ENCODE results near the gene CH25H. TPM values are rescaled to one million over a fixed set of nuclear protein-coding genes. Genes with fewer than 3 reads are reported as not detected.

Gene CH25H
- polyA plus RNA-seq, 3 donors, result 0.09 to 1.2 TPM; not detected in 1

DNA sequence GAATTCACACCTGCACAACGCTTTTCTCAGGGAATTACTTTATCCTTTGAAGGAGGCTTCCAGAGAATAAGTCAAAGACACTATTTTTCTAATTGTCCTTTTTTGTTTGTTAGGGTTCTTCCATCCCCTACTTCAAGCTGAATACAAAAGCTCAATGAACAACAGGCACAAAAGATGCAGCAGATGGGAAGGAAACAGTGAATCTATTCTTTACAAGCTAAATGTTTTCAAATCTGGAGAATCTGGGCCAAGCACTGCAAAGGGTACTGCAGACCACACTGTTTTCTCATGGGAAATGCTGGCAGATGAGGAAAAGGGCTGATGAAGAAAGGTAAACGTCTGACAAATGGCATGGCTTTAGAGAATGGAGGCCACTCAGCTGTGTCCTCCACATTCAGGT, 25.9 kb upstream of the CH25H start:
- no peak overlapping the region for H3K4me3 Mint-ChIP-seq
- Histone ChIP-seq H3K36me3 (replicated peaks in 1 of 2; ENCODE audit: control insufficient read depth in 1 of 2, insufficient read depth in 2 of 2, low read length in 2 of 2) (peaks cover 23 to 28% of the 10 kb centered on the region in 2 donors), H2AFZ (ENCODE audit: insufficient read depth, low read depth, low read length, poor library complexity, severe bottlenecking) (no peak overlapping the region), H4K20me1 (ENCODE audit: insufficient read depth, low read length) (no peaks in the 10 kb centered on the region), H3K9me3 (replicated peaks in 1 of 2; ENCODE audit: control insufficient read depth in 1 of 2, insufficient read depth in 1 of 2, low read length in 2 of 2) (no peaks in the 10 kb centered on the region), H3K4me3 (replicated peaks in 1 of 3; ENCODE audit: low read depth in 2 of 3, low read length in 3 of 3) (no peak overlapping the region), H3K9ac (ENCODE audit: insufficient read depth, low read length, poor library complexity, severe bottlenecking) (no peak overlapping the region), H3K79me2 (ENCODE audit: insufficient read depth, low read length) (peaks cover 2% of the 10 kb centered on the region), H3K4me1 (ENCODE audit: control insufficient read depth in 1 of 2, insufficient read depth in 2 of 2, low read length in 2 of 2) (peaks cover 23 to 24% of the 10 kb centered on the region in 2 donors), H3K27ac (ENCODE audit: low read depth in 1 of 2, low read length in 2 of 2) (no peak overlapping the region), H3K4me2 (replicated peaks; ENCODE audit: extremely low read depth, low read length, poor library complexity, severe bottlenecking) (no peak overlapping the region), H3K27me3 (ENCODE audit: control insufficient read depth in 2 of 2, insufficient read depth in 2 of 2, low read length in 2 of 2) (no peaks in the 10 kb centered on the region)
- TF ChIP-seq, protein P1, sequence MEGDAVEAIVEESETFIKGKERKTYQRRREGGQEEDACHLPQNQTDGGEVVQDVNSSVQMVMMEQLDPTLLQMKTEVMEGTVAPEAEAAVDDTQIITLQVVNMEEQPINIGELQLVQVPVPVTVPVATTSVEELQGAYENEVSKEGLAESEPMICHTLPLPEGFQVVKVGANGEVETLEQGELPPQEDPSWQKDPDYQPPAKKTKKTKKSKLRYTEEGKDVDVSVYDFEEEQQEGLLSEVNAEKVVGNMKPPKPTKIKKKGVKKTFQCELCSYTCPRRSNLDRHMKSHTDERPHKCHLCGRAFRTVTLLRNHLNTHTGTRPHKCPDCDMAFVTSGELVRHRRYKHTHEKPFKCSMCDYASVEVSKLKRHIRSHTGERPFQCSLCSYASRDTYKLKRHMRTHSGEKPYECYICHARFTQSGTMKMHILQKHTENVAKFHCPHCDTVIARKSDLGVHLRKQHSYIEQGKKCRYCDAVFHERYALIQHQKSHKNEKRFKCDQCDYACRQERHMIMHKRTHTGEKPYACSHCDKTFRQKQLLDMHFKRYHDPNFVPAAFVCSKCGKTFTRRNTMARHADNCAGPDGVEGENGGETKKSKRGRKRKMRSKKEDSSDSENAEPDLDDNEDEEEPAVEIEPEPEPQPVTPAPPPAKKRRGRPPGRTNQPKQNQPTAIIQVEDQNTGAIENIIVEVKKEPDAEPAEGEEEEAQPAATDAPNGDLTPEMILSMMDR (IDR thresholded peaks at IDR 0.05), result no peak
- 100% methylated on average over 1 of the region's 2 CpGs for WGBS (ENCODE audit: insufficient coverage)
- peaks cover 0 to 6% (median 0%) of the 10 kb centered on the region in 7 donors for H3K9me3 Mint-ChIP-seq
- peaks cover 33% of the 10 kb centered on the region for H3K4me1 Mint-ChIP-seq
- intact Hi-C loops (cut with micrococcal nuclease), result no loop called here
- H3K36me3 Mint-ChIP-seq, result peaks cover 49 to 64% of the 10 kb centered on the region in 2 donors
- H3K27ac Mint-ChIP-seq, result no peak overlapping the region
- H3K27me3 Mint-ChIP-seq (ENCODE audit: low read depth in 3 of 3), result peaks cover 0 to 3% (median 0%) of the 10 kb centered on the region in 3 donors
- no peak for DNase-seq

DNA sequence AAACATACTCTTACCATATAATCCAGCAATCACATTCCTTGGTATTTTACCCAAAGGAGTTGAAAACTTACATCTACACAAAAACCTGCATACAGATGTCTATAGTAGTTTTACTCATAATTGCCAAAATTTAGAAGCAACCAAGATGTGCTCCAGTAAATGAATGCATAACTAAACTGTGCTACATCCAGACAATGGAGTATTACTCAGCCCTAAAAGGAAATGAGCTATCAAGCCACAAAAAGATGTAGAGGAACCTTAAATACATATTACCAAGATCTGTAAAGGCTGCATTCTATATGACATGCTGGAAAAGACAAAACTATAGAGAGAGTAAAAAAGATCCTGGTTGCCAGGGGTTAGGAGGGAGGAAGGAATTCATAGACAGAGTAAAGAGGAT, 21.8 kb upstream of the CH25H start:
- no peak overlapping the region for H3K4me3 Mint-ChIP-seq
- no peak overlapping the region for H2AFZ ChIP-seq (ENCODE audit: insufficient read depth, low read depth, low read length, poor library complexity, severe bottlenecking)
- no peak overlapping the region for H3K27ac ChIP-seq (ENCODE audit: low read depth in 1 of 2, low read length in 2 of 2)
- no peak overlapping the region for H3K27ac Mint-ChIP-seq
- no peaks in the 10 kb centered on the region for H4K20me1 ChIP-seq (ENCODE audit: insufficient read depth, low read length)
- H3K9ac ChIP-seq (ENCODE audit: insufficient read depth, low read length, poor library complexity, severe bottlenecking), result no peak overlapping the region
- intact Hi-C loops (cut with micrococcal nuclease), result no loop called here
- TF ChIP-seq, protein P1 (IDR thresholded peaks at IDR 0.05), result no peak
- peaks cover 60 to 83% of the 10 kb centered on the region in 2 donors for H3K36me3 Mint-ChIP-seq
- no peak overlapping the region for H3K4me2 ChIP-seq (replicated peaks; ENCODE audit: extremely low read depth, low read length, poor library complexity, severe bottlenecking)
- H3K79me2 ChIP-seq (ENCODE audit: insufficient read depth, low read length), result no peaks in the 10 kb centered on the region
- DNase-seq, result no peak
- H3K4me1 ChIP-seq (ENCODE audit: control insufficient read depth in 1 of 2, insufficient read depth in 2 of 2, low read length in 2 of 2), result peaks cover 0 to 4% of the 10 kb centered on the region in 2 donors
- H3K27me3 Mint-ChIP-seq (ENCODE audit: low read depth in 3 of 3), result peaks cover 0 to 3% (median 0%) of the 10 kb centered on the region in 3 donors
- no peak overlapping the region for H3K4me3 ChIP-seq (replicated peaks in 1 of 3; ENCODE audit: low read depth in 2 of 3, low read length in 3 of 3)
- peaks cover 20% of the 10 kb centered on the region for H3K4me1 Mint-ChIP-seq
- no peaks in the 10 kb centered on the region for H3K9me3 ChIP-seq (replicated peaks in 1 of 2; ENCODE audit: control insufficient read depth in 1 of 2, insufficient read depth in 1 of 2, low read length in 2 of 2)
- H3K36me3 ChIP-seq (replicated peaks in 1 of 2; ENCODE audit: control insufficient read depth in 1 of 2, insufficient read depth in 2 of 2, low read length in 2 of 2), result peaks cover 52 to 54% of the 10 kb centered on the region in 2 donors
- H3K9me3 Mint-ChIP-seq, result peaks cover 0 to 8% (median 0%) of the 10 kb centered on the region in 7 donors
- H3K27me3 ChIP-seq (ENCODE audit: control insufficient read depth in 2 of 2, insufficient read depth in 2 of 2, low read length in 2 of 2), result no peaks in the 10 kb centered on the region
